A549 treated with Mapracorat at 1 μM for 4 hours (cell line): ENCODE measurements around the gene APEH. TPM values are rescaled to one million over a fixed set of nuclear protein-coding genes. Genes with fewer than 3 reads are reported as not detected.

Experiments
- total RNA-seq: library from RNA; stranded (reverse); fragments of 200-300 nt; extraction: Qiagen RNA extraction; gene quantifications from 5 replicates; pipeline ENCODE4 v1.2.3, GENCODE V29; 2022

The APEH gene
- 59.7 to 71.2 TPM (median 63.7 TPM) in 5 replicates for total RNA-seq

GRCh38 chr3:49673715-49674496 is at the start of gene APEH:
Gene APEH, plus strand, starts transcription at chr3:49674351. Its CDS starts 51 bp downstream, at chr3:49674402.

GRCh38 chr3:49689046-49689907 is 15.1 kb downstream of the APEH start, which contains the start of the genes MST1 and RNF123:
Gene MST1, minus strand, starts transcription at chr3:49689474. Its CDS starts 783 bp downstream, at chr3:49688691.
Gene RNF123, plus strand, starts transcription at chr3:49689557. Its CDS starts 1,609 bp downstream, at chr3:49691166.

GRCh38 chr3:49719214-49719884 is 45.2 kb downstream of the APEH start, which contains the start of gene AMIGO3:
Gene AMIGO3, minus strand, starts transcription at chr3:49719684. Its CDS starts 219 bp downstream, at chr3:49719465.

GRCh38 chr3:49723628-49724551 is 49.7 kb downstream of the APEH start, which contains the start of gene GMPPB:
Gene GMPPB, minus strand, starts transcription at chr3:49723951. Its CDS starts 225 bp downstream, at chr3:49723726.

Other genes with a start within 250 kb of the APEH start
- gene NICN1, start 245.0 kb upstream of the APEH start, total RNA-seq = 5.6 to 7.3 TPM (median 5.6 TPM) in 5 replicates
- gene DAG1, start 204.1 kb upstream of the APEH start, total RNA-seq = 47.6 to 60.8 TPM (median 57.1 TPM) in 5 replicates
- gene BSN, start 119.9 kb upstream of the APEH start, total RNA-seq = 0.09 to 0.41 TPM (median 0.13 TPM) in 5 replicates
- 1.3 to 1.9 TPM (median 1.6 TPM) in 5 replicates for gene MST1, start 15.1 kb downstream of the APEH start, total RNA-seq
- 10.2 to 16.4 TPM (median 14.9 TPM) in 5 replicates for gene RNF123, start 15.2 kb downstream of the APEH start, total RNA-seq
- 0.17 to 1.5 TPM (median 0.82 TPM) in 5 replicates for gene AMIGO3, start 45.3 kb downstream of the APEH start, total RNA-seq
- 14.4 to 20.6 TPM (median 19.5 TPM) in 5 replicates for gene GMPPB, start 49.6 kb downstream of the APEH start, total RNA-seq
- 19.0 to 22.9 TPM (median 21.8 TPM) in 5 replicates for gene IP6K1, start 112.2 kb downstream of the APEH start, total RNA-seq
- gene CDHR4, start 125.5 kb downstream of the APEH start, total RNA-seq = 0.10 to 0.64 TPM (median 0.22 TPM) in 5 replicates
- 1.4 to 3.1 TPM (median 2.1 TPM) in 5 replicates for gene INKA1, start 128.9 kb downstream of the APEH start, total RNA-seq
- 0.30 to 0.70 TPM (median 0.41 TPM) in 5 replicates for gene UBA7, start 139.6 kb downstream of the APEH start, total RNA-seq
- gene TRAIP, start 182.2 kb downstream of the APEH start, total RNA-seq = 10.2 to 14.5 TPM (median 13.8 TPM) in 5 replicates
- gene CAMKV, start 195.6 kb downstream of the APEH start, total RNA-seq = 0.16 to 0.32 TPM (median 0.21 TPM) in 5 replicates
- 6.1 to 8.3 TPM (median 7.6 TPM) in 5 replicates for gene MST1R, start 229.5 kb downstream of the APEH start, total RNA-seq